IPS-20b (cell line): Measurements from ENCODE around the gene C4A.
"Not testable (repeated sequence)": the region's sequence is repeated elsewhere in the genome, so short reads cannot be mapped to it uniquely, and the experiment has no call there.

Source experiments
- H3K27ac ChIP-seq: one replicate; pipeline ENCODE4 v1.5.1; 2013; ENCODE audit warnings: low read length
- H3K27me3 ChIP-seq: 2 replicates; pipeline ENCODE4 v1.6.1; 2013; ENCODE audit warnings: mild to moderate bottlenecking, low read length, inconsistent platforms; ENCODE audit not compliant: insufficient read depth
- H3K36me3 ChIP-seq: 2 replicates; pipeline ENCODE4 v1.6.1; 2013; ENCODE audit warnings: low read depth, mild to moderate bottlenecking, inconsistent platforms, low read length, moderate library complexity; ENCODE audit not compliant: insufficient read depth
- H3K4me1 ChIP-seq: 2 replicates; pipeline ENCODE4 v1.6.1; 2013; ENCODE audit warnings: mild to moderate bottlenecking, control low read depth, inconsistent platforms, low read length, moderate library complexity; ENCODE audit not compliant: insufficient read depth
- H3K4me3 ChIP-seq: 2 replicates; pipeline ENCODE4 v1.5.1; 2013; ENCODE audit warnings: mild to moderate bottlenecking, low read length, inconsistent platforms
- H3K9ac ChIP-seq: 2 replicates; pipeline ENCODE4 v1.6.1; 2013; ENCODE audit warnings: low read depth, mild to moderate bottlenecking, inconsistent platforms, low read length, moderate library complexity
- H3K9me3 ChIP-seq: 2 replicates; pipeline ENCODE4 v1.6.1; 2013; ENCODE audit warnings: mild to moderate bottlenecking, low read depth, low read length, inconsistent platforms; ENCODE audit not compliant: insufficient read depth

The C4A gene

GRCh38 chr6:32041050-32041321, 59.1 kb downstream of the C4A start:
- H3K36me3 ChIP-seq, H3K4me3 ChIP-seq, H3K27ac ChIP-seq, H3K4me1 ChIP-seq, H3K9ac ChIP-seq, H3K27me3 ChIP-seq, H3K9me3 ChIP-seq: not testable (repeated sequence)

DNA sequence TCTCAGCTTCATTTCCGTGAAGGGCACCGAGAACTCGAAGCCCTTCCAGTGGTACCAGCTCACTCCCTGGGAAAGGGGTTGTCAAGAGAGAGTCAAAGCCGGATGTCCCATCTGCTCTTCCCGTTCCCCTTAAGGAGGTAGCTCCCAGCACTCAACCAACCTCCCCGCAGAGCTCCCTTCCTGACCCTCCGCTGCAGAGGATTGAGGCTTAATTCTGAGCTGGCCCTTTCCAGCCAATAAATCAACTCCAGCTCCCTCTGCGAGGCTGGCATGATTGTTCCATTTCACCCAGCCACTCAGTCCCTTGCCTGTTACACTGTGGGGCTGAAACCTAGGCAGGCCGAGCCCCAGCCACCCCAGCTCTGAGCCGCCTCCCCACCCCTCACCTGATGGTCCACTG, 59.5 kb downstream of the C4A start:
- H3K4me1 ChIP-seq, H3K9ac ChIP-seq, H3K27ac ChIP-seq, H3K27me3 ChIP-seq, H3K4me3 ChIP-seq, H3K36me3 ChIP-seq, H3K9me3 ChIP-seq: not testable (repeated sequence)

GRCh38 chr6:32042276-32042675, 60.4 kb downstream of the C4A start:
- H3K9ac ChIP-seq, H3K9me3 ChIP-seq, H3K4me3 ChIP-seq, H3K27me3 ChIP-seq, H3K27ac ChIP-seq, H3K36me3 ChIP-seq, H3K4me1 ChIP-seq: not testable (repeated sequence)

- not testable (repeated sequence) for H3K4me3 ChIP-seq, H3K27me3 ChIP-seq, H3K36me3 ChIP-seq, H3K9ac ChIP-seq, H3K4me1 ChIP-seq, H3K27ac ChIP-seq, H3K9me3 ChIP-seq
These were observed 61.9 kb downstream of the C4A start for GRCh38 chr6:32043589-32044380.

GRCh38 chr6:32044916-32045315, 63.1 kb downstream of the C4A start:
- not testable (repeated sequence) for H3K9me3 ChIP-seq, H3K27ac ChIP-seq, H3K27me3 ChIP-seq, H3K4me1 ChIP-seq, H3K9ac ChIP-seq, H3K4me3 ChIP-seq, H3K36me3 ChIP-seq

- no peak overlapping the region for H3K4me3 ChIP-seq
- no peak overlapping the region for H3K27ac ChIP-seq
- H3K27me3 ChIP-seq = no peaks in the 10 kb centered on the region; the same call in none of the 2 replicates
- H3K9ac ChIP-seq = no peak overlapping the region
- H3K36me3 ChIP-seq = no peaks in the 10 kb centered on the region
- no peaks in the 10 kb centered on the region; the same call in 1 of the 2 replicates for H3K4me1 ChIP-seq
- no peaks in the 10 kb centered on the region for H3K9me3 ChIP-seq
These were observed 64.1 kb downstream of the C4A start for GRCh38 chr6:32045811-32046449.

DNA sequence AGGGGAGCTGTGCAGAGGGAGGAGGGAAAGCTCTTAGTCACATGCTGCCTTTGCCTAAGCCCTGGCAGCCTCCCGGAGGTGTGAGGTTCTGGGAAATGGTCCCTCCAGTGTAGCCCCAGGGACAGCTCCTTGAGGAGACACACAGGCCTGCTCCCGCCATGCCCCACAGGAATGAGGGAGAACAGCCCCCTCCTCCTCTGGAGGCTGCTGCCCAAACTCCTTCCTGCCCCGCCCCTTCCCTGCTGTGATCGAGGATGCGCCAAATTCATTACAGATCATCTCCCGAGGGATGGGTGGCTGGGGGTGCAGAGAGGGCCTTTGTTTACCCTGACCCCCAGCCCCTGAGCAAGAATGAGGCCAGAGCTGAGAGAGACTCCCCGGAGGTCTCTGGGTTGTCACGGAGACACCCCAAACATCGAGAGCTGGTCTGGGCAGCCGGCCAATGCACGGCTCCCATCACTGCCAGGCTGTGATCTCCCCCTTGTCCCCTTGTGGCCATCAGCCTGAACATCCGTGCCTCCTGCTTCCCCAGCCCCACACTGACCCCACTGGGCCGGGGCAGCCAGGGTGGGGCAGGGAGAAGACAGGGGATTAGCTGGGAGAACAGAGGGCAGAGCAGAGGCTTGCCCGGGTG, 64.7 kb downstream of the C4A start:
- H3K36me3 ChIP-seq = no peaks in the 10 kb centered on the region
- H3K9ac ChIP-seq = no peak overlapping the region
- H3K4me3 ChIP-seq = no peak overlapping the region
- no peaks in the 10 kb centered on the region for H3K9me3 ChIP-seq
- no peaks in the 10 kb centered on the region; the same call in none of the 2 replicates for H3K27me3 ChIP-seq
- no peaks in the 10 kb centered on the region; the same call in 1 of the 2 replicates for H3K4me1 ChIP-seq
- H3K27ac ChIP-seq = no peak overlapping the region

DNA sequence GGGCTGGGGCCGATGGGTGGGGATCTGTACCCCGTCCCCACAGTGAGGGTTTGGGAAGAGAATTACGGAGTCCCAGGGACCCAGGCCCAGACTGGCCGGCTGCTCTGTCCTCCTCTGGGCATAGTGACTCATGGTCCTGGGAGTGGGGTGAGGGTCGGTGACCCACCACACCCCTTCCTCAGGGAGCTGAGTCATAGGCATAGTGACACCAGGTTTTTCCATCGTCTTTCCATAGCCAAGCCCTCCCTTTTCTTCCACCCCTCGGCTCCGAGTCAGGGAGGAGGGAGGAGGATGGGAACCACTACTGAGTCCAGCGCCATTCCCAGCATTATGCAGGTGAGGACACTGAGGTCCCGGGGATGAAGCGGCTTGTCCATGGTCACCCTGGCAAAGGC, 65.2 kb downstream of the C4A start:
- H3K4me3 ChIP-seq = no peak overlapping the region
- no peaks in the 10 kb centered on the region; the same call in 1 of the 2 replicates for H3K4me1 ChIP-seq
- H3K36me3 ChIP-seq = no peaks in the 10 kb centered on the region
- no peaks in the 10 kb centered on the region; the same call in none of the 2 replicates for H3K27me3 ChIP-seq
- H3K9ac ChIP-seq = no peak overlapping the region
- no peak overlapping the region for H3K27ac ChIP-seq
- H3K9me3 ChIP-seq = no peaks in the 10 kb centered on the region

GRCh38 chr6:32047539-32047854, 65.6 kb downstream of the C4A start:
- Histone ChIP-seq H3K9ac (no peak overlapping the region), H3K9me3 (no peaks in the 10 kb centered on the region), H3K4me1 (no peaks in the 10 kb centered on the region; the same call in 1 of the 2 replicates), H3K27me3 (no peaks in the 10 kb centered on the region; the same call in none of the 2 replicates), H3K4me3 (no peak overlapping the region), H3K27ac (no peak overlapping the region), H3K36me3 (no peaks in the 10 kb centered on the region)

DNA sequence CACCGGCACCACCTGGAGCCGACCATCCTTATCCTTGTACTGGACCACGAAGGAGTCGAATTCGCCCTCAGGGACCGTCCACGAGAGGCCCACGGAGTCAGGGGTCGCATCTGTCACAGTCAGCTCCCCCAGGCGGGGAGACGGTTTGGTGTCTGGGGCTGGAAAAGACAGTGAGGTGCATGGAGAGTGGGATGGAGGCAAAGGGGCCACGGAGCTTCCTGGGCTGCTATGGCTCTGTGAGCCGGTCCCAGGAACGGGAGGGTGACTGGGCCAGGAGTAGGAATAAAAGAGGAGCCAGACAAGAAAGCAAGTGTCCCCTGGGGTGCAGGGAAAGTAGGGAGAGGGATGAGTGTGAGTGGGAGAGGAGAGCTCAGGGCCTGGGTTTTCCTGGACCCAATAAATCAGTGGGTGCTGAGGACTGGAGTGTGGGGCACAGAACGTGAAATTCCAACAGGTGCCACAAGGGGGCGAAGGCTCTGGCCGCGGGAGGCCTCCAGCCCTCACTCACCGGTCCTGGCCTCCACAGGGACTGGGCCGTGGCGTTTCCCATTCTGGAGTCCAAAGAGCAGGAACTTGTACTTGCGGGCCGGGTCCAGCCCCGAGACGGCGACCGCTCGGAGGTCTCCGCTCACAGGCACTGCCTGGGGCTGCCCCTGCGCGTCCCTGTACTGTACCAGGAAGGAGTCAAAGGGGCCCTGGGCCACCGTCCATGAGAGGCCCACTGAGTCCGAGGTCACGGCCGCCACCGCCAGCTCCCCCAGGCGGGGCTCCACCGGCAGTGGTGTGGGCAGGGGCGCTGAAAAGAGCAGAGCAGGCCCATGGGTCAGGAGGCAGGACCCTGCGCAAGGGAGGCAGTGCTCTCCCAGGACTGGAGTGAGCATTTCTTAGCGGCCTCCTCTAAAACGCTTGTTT, 66.3 kb downstream of the C4A start:
- no peak overlapping the region for H3K27ac ChIP-seq
- H3K9ac ChIP-seq = no peak overlapping the region

DNA sequence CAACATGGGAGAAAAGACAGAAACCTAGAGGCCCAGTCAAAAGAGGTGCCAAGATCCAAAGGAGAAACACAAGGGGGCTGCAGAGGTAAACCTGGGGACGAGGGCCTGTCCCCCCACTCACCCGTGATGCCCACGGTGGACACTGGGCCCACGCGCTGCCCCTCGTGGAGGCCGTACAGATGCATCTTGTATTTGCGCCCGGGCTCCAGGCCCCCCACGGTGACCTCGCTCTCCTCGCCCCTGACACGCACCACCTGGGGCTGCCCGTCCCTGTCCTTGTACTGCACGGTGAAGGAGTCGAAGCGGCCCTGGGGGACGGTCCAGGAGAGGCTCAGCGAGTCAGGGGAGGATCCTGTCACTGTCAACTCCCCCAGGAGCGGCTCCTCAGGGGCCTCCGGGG, 67.3 kb downstream of the C4A start:
- H3K27ac ChIP-seq, H3K4me3 ChIP-seq, H3K9me3 ChIP-seq, H3K27me3 ChIP-seq, H3K4me1 ChIP-seq, H3K36me3 ChIP-seq, H3K9ac ChIP-seq: not testable (repeated sequence)

More for the DNA sequence above, 66.3 kb downstream of the C4A start:
- H3K4me3 ChIP-seq = no peak overlapping the region
- no peaks in the 10 kb centered on the region for H3K9me3 ChIP-seq
- H3K36me3 ChIP-seq = no peaks in the 10 kb centered on the region
- H3K4me1 ChIP-seq = no peaks in the 10 kb centered on the region; the same call in 1 of the 2 replicates
- no peaks in the 10 kb centered on the region; the same call in none of the 2 replicates for H3K27me3 ChIP-seq
